GM18909 (cell line): ENCODE results near the gene DNLZ.
"Not testable (repeated sequence)": the region's sequence is repeated elsewhere in the genome, so short reads cannot be mapped to it uniquely, and the experiment has no call there.

Experiments used
- ATAC-seq: cut with Tn5 transposase; IDR thresholded peaks from one replicate; pipeline ENCODE4 v1.9.1; 2021; ENCODE audit warnings: mild to moderate bottlenecking; ENCODE audit not compliant: unreplicated experiment, poor library complexity

Gene DNLZ

DNA sequence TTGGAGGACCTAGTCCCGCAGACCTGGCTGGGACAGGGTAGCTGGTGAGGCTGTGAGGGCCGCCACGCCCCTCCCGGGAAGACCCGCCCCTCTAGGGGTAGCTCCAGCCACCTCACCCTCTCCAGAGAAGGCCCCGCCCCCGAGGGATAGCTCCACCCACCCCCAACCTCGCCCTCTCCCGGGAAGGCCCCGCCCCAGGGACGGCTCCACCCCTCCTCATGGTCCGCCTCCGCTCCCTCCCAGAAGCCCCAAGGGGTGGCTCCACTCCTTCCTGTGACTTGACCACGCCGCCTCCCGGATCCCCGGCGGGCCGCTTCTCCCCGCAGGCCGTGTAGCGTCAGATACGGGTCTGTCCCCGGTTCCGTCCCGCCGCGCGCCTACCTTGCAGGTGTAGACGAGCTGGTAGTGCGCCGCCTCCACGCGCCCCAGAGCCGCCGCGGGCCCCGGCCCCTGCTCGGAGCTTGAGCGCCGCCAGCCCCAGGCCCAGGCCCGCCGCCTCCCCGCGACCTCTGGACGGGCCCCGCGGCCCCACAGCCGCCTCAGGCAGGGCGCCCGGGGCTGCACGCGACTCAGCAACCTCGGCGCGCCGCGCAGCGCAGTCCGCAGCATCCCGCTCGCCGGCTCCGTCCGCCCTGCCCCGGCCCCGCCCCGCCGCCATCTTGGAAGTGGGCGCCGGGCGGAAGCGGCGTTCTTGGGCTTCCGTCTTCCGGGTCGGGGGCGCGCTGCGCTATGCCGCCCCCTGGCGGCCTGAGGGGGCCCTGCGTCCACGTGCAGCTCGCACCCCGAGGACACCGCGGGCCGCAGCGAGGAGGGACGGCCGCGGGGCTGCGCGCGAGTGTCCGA is at the start of gene DNLZ:
DNLZ (minus strand) TSS at position 639 of the 843 bp plus-strand sequence; CDS start at position 609, 30 bp downstream.
- ATAC-seq = peak; percentile 71

- no peak for ATAC-seq
Observed at GRCh38 chr9:136412962-136413361, 49.4 kb upstream of the DNLZ start.

GRCh38 chr9:136411378-136411777 is 47.8 kb upstream of the DNLZ start:
- ATAC-seq = no peak

GRCh38 chr9:136410500-136411287 is 47.1 kb upstream of the DNLZ start, which contains the start of the genes ENTR1 and PMPCA:
Gene ENTR1 (minus strand): TSS chr9:136410614. CDS start chr9:136410397, 217 bp downstream.
Gene PMPCA (plus strand): TSS chr9:136410658. CDS start chr9:136410669, 11 bp downstream.
- ATAC-seq = peak; percentile 79

DNA sequence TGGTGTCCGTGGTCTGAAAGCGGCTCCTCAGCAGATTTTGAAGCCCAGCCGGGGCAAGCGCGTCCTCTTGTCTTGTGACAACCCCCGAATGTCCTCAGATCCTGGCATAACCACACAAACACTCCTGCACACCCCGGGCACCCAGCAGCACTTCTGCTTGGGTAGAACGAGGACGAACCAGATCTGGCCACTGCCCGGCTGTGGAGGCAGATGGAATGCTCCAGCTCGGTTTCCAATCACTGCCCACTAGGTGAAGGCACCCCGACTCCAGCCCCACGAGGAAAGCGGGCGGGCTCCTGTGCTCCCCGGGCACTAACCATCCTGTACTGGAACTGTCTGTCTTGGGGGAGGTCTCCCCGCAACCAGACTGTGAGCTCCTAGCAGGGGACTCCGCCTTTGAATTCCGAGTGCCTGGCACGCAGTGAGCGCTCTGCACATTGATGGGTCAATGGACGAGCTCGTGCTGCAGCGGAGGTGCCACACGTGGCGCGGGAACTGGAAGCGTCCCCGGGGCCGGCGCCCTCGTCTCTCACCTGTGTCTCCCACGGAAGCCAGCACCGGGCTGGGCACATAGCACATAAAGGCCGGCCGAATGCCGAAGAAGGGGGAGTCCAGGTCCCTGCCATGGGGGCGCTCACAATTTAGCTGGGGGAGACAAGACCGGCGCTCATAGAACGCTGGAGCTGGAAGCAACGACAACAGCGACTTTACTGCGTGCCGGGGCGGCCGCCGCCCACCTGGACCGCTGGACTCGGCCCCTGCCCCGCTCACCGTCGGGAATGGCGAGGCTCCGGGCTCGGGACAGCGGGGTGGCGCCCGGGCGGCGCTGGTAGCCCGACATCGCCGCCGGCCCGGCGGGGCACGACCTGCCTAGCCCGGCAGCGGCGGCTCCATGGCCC is 46.3 kb upstream of the DNLZ start:
- peak; percentile 25 for ATAC-seq

DNA sequence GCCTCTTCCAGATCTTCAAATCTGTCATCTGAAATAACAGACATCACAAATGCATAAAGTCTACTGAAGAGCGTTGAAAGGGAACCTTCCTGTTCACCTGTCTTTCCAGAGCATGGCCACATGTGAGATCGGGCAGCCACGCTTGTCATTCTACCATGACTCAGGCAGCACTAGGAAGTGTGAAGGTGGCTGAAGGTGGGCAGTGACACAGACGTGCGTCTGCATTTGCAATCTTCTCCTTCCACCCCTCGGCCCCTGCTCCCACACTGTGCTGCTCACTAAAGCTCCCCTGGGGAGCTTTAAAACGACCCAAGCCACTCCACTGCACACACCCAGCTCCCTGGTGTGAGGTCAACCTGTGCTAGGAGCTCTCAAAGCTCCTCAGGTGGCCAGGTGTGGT is 44.4 kb upstream of the DNLZ start:
- ATAC-seq = no peak

DNA sequence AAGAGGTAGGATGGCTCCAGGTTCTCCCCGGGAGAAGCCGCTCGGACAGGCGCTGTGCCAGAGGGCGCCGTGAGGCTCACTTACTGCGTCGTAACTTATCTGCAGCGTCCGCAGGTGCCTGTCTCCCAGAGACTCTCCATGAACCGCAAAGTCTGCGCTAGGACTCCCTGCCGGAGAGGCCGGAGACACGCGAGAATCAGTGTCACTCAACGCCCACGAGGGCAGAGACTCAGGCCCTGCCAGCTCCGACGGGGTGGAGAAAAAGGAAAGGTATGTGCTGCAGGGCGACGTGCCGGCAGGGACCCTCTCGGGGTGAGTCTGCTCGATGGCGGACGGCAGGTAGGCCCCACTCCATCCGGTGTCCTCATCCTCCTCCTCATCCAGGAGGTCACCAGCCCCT is 43.5 kb upstream of the DNLZ start:
- ATAC-seq = not testable (repeated sequence)

GRCh38 chr9:136405904-136406303 is 42.4 kb upstream of the DNLZ start:
- ATAC-seq = not testable (repeated sequence)

DNA sequence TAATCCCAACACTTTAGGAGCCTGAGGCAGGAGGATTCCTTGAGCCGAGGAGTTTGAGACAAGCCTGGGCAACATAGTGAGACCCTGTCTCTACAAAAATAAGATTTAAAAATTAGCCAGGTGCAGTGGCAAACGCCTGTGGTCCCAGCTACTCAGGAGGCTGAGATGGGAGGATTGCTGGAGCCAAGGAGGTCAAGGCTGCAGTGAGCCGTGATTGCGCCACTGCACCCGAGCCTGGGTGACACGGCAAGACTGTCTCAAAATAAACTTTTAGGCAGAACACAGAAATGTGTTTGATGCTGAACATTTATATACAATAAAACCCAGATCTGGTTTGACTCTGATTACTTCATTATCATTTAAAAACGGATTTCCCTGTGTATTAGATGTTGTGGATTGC is 41.9 kb upstream of the DNLZ start:
- ATAC-seq = no peak

DNA sequence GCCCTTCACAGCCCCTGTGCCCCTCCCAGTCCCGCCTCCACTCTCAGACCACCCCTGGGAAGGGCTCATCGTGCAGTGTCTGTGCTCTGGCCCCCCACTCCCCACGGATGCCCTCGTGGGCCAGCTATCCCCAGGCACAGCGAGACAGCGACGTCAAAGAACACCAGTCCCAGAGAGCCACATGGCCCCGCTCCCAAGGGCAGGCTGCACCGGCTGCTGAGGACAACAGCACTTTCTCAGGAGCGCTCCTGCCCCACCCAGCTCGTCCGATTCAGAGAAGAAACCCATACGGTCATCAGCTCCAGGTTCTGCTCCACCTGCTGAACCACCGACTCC is 41.2 kb upstream of the DNLZ start:
- ATAC-seq = no peak

GRCh38 chr9:136403915-136404800 is 40.6 kb upstream of the DNLZ start:
- no peak for ATAC-seq

DNA sequence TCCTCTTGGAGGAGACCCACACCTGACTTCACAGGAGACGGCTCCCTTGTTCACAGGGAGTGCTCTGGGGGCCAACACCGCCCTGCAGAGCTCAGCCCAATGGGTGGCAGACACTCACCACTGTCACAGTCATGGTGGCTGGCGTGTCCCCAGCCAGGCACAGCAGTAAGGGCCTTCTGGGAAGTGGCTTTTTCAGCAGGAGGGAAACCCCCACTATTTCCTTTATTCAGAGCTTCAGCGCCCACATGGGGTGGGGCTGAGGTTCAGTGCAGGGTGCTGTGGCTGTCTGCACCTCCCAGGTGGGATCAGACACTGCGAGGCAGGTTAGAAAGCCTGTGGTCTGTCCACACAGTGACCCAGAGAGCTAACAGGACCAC is 40.0 kb upstream of the DNLZ start:
- no peak for ATAC-seq

- no peak for ATAC-seq
Observed at GRCh38 chr9:136402067-136402466, 38.5 kb upstream of the DNLZ start.

DNA sequence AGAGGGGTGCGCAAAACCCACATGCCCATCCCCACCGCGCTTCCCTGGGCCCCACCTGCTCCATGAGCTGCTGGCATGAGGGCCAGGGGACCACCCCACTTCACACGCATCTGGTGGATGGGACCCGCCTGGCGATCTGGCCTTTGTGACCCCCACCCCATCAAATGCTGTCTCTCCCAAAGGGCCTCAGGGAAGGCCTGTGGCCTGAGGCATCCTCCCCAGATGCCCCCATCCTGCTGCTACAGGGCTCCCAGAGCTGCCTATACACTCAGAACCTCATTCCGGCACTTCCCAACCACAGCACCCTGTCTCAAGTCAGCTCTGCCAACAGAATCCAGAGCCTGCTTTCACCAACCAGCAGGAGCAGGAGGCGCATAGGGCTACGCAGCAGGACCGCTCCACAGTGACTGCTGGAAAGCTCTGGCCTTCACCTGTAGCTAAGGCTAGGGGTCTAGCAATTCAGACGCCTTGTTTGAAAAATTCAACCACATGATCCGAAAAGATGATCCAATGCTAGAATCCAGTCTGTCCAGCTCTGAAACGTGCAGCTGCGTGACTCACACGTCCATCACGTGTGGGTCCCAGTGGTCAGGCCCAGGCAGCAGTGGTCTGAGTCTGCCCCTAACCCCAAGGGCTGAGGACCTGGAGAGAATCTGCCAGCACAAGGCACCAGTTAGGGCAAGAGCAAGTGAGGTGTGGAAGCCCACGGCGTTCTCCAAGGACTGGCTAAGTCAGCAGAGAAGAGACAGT is 37.8 kb upstream of the DNLZ start:
- ATAC-seq = no peak

DNA sequence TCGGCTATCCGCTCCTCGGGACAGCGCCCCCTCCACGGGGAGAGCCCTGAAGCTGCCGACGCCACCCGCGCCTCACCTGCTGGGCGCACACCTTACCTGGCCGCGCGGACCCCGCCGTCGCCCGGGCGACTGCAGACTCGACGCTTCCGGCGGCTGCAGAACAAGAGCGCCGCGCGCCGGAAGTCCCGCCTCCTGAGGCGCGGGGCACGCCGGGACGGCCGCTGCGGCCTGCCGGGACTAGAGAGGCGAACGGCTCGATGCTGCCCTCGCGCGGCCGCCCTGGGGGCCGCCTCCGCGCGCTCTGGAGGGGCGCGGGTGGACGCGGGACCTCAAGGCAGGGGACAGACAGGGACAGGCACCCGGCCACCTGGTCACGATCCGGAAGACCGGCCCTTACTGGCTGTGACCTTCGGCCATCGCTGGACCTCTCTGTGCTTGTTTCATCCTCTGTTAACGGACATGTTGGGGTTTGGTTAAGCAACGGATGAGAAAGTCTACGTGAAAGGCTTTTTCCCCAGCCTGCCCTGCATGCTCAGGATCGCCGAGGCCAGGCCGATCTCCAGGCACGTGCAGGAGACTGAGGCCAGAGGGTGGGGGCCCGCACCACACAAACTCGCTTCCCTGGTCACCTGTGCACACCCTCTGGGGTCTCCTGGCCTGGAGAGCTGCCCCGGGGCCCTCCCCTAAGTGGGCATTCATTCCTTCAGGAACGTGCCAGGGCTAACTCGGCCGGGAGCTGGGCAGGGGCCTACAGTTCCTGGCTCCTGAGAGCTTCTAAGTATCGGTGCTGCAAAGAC is 36.7 kb upstream of the DNLZ start, which contains the start of gene SNAPC4:
SNAPC4 (minus strand) TSS at position 133 of the 797 bp plus-strand sequence. CDS start 1,742 bp downstream, outside the sequence.
- peak; percentile 79 for ATAC-seq

DNA sequence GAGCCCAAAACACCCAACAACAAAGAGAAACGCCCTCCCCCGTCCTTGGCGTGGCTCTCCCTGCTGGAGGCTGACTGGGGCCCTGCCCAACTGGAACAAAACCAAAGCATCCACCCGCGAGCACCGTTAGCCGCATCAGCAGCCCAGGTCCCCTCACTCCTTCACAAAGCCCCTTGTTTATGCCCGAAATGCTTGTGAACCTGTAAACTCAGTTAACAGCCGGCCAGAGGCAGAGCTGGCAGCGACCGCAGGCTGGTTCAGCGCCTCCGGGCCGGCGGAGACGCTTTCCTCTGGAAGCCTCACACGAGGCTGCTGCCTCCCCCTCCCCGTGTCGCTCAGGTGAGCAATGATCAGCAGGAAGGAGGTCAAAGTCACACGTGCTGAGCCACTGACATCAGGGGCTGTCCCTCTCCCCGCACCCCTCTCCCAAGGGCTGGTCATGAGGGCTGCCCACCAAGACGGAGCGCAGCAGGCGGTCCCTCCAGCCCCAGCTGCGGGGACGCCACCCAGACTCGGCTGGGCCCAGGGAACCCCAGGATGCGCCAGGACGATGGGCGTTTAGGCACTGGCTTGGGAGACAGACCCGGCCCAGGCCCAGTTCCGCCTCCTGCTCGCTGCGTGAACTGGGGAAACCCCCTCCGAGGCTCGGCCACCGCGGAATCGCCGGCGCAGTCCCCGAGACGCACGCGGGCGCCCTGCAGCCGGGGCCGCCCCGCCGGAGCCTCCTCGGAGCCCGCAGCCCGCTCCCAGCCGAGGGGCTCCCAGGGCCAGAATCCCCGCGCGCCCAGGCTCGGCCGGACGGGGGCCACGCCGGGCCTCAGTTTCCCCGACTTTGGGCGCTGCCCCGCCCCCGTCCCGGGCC is 35.9 kb upstream of the DNLZ start:
- peak; percentile 30 for ATAC-seq

DNA sequence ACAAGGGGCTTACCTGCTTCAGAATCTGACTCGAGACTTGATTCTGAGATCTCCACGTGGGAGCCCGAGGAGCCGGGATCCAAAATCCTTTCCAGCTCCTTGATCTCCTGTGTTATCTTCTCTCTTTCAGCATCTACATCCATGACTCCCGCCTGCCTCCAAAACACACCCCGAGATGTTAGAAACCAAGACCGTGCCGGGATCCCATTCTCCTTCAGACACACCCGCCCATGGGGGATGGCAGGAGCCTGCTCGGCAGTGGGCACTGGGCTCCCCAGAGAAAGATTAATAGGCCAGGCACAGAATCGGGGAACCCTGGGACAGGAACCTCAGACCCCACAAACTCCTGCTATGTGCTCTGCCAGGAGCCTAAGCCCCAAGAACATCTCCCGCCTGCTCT is 34.7 kb upstream of the DNLZ start:
- no peak for ATAC-seq
